Keratinocyte (primary cell): ENCODE data around the gene ZDHHC24. TPM values are rescaled to one million over a fixed set of nuclear protein-coding genes. Genes with fewer than 3 reads are reported as not detected.

Source experiments
- DNase-seq: peaks from one replicate; pipeline ENCODE4 v3.0.0-alpha.2; 2011; ENCODE audit warnings: low read depth, missing footprints, low spot score
- FAIRE-seq: peaks from 2 replicates; lab custom pipeline; 2011; peaks lifted over from hg19 to GRCh38; lab: Jason Lieb, UNC
- H2AFZ ChIP-seq: 2 replicates; pipeline ENCODE4 v1.6.0; 2012; ENCODE audit warnings: low read length, control low read depth, inconsistent platforms; ENCODE audit not compliant: control insufficient read depth
- H3K27ac ChIP-seq: 2 replicates; pipeline ENCODE4 v1.5.1; 2011; ENCODE audit warnings: low read length; ENCODE audit not compliant: control insufficient read depth, insufficient read depth
- H3K27me3 ChIP-seq: 3 replicates; pipeline ENCODE4 v1.6.0; 2011; ENCODE audit warnings: low read length; ENCODE audit not compliant: control insufficient read depth, insufficient read depth; ENCODE audit errors: extremely low read depth
- H3K36me3 ChIP-seq, 2 experiments: 2 replicates in 1 of 2; 3 replicates in 1 of 2; pipeline ENCODE4 v1.5.1; 2011; ENCODE audit warnings: low read length in 2 of 2, mild to moderate bottlenecking in 1 of 2; ENCODE audit not compliant: control insufficient read depth in 2 of 2, insufficient read depth in 2 of 2; ENCODE audit errors: extremely low read depth in 1 of 2
- H3K4me1 ChIP-seq: 3 replicates; pipeline ENCODE4 v1.5.1; 2011; ENCODE audit warnings: low read length; ENCODE audit not compliant: control insufficient read depth, insufficient read depth; ENCODE audit errors: extremely low read depth
- H3K4me2 ChIP-seq: 3 replicates; pipeline ENCODE4 v1.6.0; 2011; ENCODE audit warnings: low read depth, low read length; ENCODE audit not compliant: control insufficient read depth, insufficient read depth; ENCODE audit errors: extremely low read depth
- H3K4me3 ChIP-seq, 3 experiments: fragments of 200-600 bp in 1 of 3; sonication (generic) in 1 of 3; 2 replicates in 2 of 3; 3 replicates in 1 of 3; pipeline ENCODE4 v1.5.1; 2011 to 2016; ENCODE audit warnings: low read length in 3 of 3, mild to moderate bottlenecking in 3 of 3, control low read depth in 2 of 3, inconsistent platforms in 1 of 3, low read depth in 1 of 3, mixed read lengths in 1 of 3, mixed run types in 1 of 3, moderate library complexity in 1 of 3; ENCODE audit not compliant: control insufficient read depth in 2 of 3, insufficient read depth in 2 of 3; ENCODE audit errors: extremely low read depth in 1 of 3
- H3K79me2 ChIP-seq: 2 replicates; pipeline ENCODE4 v1.6.0; 2012; ENCODE audit warnings: low read length; ENCODE audit not compliant: control insufficient read depth, insufficient read depth
- H3K9ac ChIP-seq: 3 replicates; pipeline ENCODE4 v1.6.0; 2011; ENCODE audit warnings: low read length; ENCODE audit not compliant: control insufficient read depth, insufficient read depth; ENCODE audit errors: extremely low read depth
- H3K9me1 ChIP-seq: 3 replicates; pipeline ENCODE4 v1.6.0; 2011; ENCODE audit warnings: low read length; ENCODE audit not compliant: control insufficient read depth, insufficient read depth; ENCODE audit errors: extremely low read depth
- H3K9me3 ChIP-seq: 2 replicates; pipeline ENCODE4 v1.5.1; 2012; ENCODE audit warnings: low read depth, low read length; ENCODE audit not compliant: control insufficient read depth
- H4K20me1 ChIP-seq: 3 replicates; pipeline ENCODE4 v1.6.0; 2011; ENCODE audit warnings: low read length; ENCODE audit not compliant: control insufficient read depth, insufficient read depth; ENCODE audit errors: extremely low read depth
- EZH2 ChIP-seq: IDR thresholded peaks from one replicate; pipeline ENCODE4 v1.6.1; 2012; ENCODE audit warnings: inconsistent platforms, mild to moderate bottlenecking, low read length, moderate library complexity
- dilution Hi-C: fragments of 300-500 bp; cut with MboI; formaldehyde crosslinking; loops from one replicate; pipeline ENCODE4 v1.7.0; 2020; ENCODE audit warnings: low sequenced_read_pairs; ENCODE audit not compliant: extremely low pct_ligation_motif_present
- polyA plus RNA-seq, 5 experiments: library from polyadenylated mRNA; depleted of rRNA in 3 of 5; stranded (reverse) in 3 of 5; stranded (forward) in 1 of 5; unstranded in 1 of 5; fragments of >200 nt; gene quantifications; 1 replicate in 1 of 5; 2 replicates in 3 of 5; 3 replicates in 1 of 5; pipeline versions ENCODE4 v1.2.1 to v1.2.3, GENCODE V29; 2011 to 2012; ENCODE audit warnings: missing spikeins in 2 of 5, low read depth in 1 of 5, low replicate concordance in 1 of 5
- TF ChIP-seq, protein P1 (sequence below), 3 experiments: IDR thresholded peaks in 1 of 3; conservative IDR thresholded peaks in 1 of 3; optimal IDR thresholded peaks in 1 of 3; 2 replicates in 2 of 3; 3 replicates in 1 of 3; pipeline versions ENCODE3 to v1.5.1; 2011; ENCODE audit warnings: low read length in 3 of 3, mild to moderate bottlenecking in 3 of 3, moderate library complexity in 2 of 3, control low read depth in 1 of 3, inconsistent platforms in 1 of 3; ENCODE audit not compliant: insufficient read depth in 2 of 3; ENCODE audit errors: extremely low read depth in 1 of 3

Gene ZDHHC24
- polyA plus RNA-seq, 1 donor (not counting 4 experiments of a cell fraction or from before 2014, with no cell fraction given) = 4.8 TPM

DNA sequence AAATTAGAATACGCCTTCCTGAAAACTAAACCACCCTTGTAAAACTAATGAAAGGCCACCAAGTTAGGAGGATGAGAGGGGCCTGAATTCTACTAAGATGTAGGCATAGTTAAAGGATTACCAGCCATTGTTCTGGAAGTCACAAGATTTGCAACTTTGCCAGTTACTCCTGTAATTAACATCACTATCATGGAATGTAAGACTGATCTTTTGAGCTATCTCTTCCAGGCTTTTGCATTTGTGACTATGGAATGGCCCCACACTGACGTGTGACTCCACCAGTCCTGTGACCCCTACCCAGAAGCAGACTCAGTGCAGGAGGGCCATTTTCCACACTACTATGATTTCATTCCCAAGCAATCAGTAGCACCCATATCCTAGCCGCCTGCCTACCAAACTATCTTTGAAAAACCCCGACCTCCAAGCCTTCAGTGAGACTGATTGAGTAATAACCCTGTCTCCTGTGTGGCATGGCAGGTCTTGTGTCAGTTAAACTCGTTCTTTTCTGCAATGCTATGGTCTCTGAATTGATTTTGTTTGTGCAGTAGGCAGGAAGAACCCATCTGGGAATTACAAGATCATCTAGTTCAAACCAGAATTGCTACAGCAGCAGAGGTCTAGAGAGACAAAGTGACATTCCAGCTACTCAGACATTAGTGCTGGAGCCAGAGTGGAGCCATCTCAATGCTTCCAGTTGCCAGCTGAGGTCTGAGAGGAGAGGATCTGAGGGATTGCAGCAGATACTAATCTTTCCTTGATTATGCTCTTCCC, 24.4 kb upstream of the ZDHHC24 start:
- Histone ChIP-seq H3K9ac (no peak overlapping the region), H4K20me1 (no peaks in the 10 kb centered on the region), H3K4me2 (no peak overlapping the region), H3K4me1 (peaks cover 5% of the 10 kb centered on the region), H3K36me3 (no peaks in the 10 kb centered on the region), H3K27ac (no peak overlapping the region), H3K4me3 (no peak overlapping the region), H3K27me3 (peaks cover 8% of the 10 kb centered on the region), H3K9me1 (no peaks in the 10 kb centered on the region), H3K79me2 (no peaks in the 10 kb centered on the region), H2AFZ (no peak overlapping the region), H3K9me3 (no peaks in the 10 kb centered on the region)
- FAIRE-seq = no peak
- dilution Hi-C loops = no loop called here
- TF ChIP-seq, protein P1, sequence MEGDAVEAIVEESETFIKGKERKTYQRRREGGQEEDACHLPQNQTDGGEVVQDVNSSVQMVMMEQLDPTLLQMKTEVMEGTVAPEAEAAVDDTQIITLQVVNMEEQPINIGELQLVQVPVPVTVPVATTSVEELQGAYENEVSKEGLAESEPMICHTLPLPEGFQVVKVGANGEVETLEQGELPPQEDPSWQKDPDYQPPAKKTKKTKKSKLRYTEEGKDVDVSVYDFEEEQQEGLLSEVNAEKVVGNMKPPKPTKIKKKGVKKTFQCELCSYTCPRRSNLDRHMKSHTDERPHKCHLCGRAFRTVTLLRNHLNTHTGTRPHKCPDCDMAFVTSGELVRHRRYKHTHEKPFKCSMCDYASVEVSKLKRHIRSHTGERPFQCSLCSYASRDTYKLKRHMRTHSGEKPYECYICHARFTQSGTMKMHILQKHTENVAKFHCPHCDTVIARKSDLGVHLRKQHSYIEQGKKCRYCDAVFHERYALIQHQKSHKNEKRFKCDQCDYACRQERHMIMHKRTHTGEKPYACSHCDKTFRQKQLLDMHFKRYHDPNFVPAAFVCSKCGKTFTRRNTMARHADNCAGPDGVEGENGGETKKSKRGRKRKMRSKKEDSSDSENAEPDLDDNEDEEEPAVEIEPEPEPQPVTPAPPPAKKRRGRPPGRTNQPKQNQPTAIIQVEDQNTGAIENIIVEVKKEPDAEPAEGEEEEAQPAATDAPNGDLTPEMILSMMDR (optimal IDR thresholded peaks at IDR 0.05 in 1 of 3, IDR thresholded peaks at IDR 0.05 in 1 of 3, conservative IDR thresholded peaks at IDR 0.05 in 1 of 3; ENCODE audit: extremely low read depth in 1 of 3, insufficient read depth in 2 of 3, low read length in 3 of 3) = no peak
- TF ChIP-seq EZH2 = no peak
- DNase-seq = no peak

DNA sequence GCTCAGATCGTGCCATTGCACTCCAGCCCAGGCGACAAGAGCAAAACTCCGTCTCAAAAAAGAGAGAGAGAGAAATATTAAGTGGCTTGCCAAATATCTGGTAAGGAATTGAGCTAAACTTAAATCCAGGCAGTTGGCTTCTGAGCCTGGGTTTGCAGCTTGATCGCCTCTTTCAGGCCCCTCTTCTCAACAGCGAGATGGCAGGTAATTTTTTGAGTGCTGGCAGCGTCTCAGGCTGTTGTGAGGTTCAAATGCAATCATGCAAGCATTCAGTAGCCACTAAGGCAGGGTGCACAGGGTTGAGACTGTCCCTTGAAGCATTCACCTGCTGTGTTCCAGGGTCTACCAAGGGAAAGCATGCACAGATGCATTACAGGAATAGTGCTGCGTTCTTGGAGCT, 23.2 kb upstream of the ZDHHC24 start:
- Histone ChIP-seq H3K36me3 (no peaks in the 10 kb centered on the region), H3K9me3 (no peaks in the 10 kb centered on the region), H3K4me2 (no peak overlapping the region), H3K9ac (no peak overlapping the region), H3K79me2 (no peaks in the 10 kb centered on the region), H3K9me1 (no peaks in the 10 kb centered on the region), H3K4me1 (peaks cover 5% of the 10 kb centered on the region), H3K27ac (no peak overlapping the region), H4K20me1 (no peaks in the 10 kb centered on the region), H3K4me3 (no peak overlapping the region), H2AFZ (no peak overlapping the region), H3K27me3 (peaks cover 8% of the 10 kb centered on the region)
- DNase-seq (no peak), FAIRE-seq (no peak)
- dilution Hi-C loops = no loop called here
- no peak for TF ChIP-seq EZH2
- TF ChIP-seq, protein P1 (optimal IDR thresholded peaks at IDR 0.05 in 1 of 3, IDR thresholded peaks at IDR 0.05 in 1 of 3, conservative IDR thresholded peaks at IDR 0.05 in 1 of 3; ENCODE audit: extremely low read depth in 1 of 3, insufficient read depth in 2 of 3, low read length in 3 of 3) = no peak
